ENCODE data around the gene HMGN2.

DNA sequence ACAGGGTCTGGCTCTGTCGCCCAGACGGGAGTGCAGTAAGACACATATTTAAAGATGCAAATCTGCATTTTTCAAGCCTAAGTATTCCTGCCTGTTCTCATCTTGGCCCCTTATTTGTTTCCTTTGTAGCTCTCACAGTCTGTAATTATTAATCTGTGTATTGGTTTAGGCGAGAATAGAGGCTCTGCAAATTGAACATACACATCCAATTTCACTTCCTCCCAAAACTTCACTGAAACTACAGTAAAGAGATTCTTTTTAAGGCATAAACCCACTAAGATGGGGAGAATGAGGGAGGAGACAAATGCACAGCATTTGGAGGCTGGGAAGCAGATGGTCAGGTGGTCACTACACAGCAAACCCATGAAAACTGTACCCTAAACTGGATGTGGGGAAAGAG is 21.0 kb downstream of the HMGN2 start:
- TF ChIP-seq, protein P1, sequence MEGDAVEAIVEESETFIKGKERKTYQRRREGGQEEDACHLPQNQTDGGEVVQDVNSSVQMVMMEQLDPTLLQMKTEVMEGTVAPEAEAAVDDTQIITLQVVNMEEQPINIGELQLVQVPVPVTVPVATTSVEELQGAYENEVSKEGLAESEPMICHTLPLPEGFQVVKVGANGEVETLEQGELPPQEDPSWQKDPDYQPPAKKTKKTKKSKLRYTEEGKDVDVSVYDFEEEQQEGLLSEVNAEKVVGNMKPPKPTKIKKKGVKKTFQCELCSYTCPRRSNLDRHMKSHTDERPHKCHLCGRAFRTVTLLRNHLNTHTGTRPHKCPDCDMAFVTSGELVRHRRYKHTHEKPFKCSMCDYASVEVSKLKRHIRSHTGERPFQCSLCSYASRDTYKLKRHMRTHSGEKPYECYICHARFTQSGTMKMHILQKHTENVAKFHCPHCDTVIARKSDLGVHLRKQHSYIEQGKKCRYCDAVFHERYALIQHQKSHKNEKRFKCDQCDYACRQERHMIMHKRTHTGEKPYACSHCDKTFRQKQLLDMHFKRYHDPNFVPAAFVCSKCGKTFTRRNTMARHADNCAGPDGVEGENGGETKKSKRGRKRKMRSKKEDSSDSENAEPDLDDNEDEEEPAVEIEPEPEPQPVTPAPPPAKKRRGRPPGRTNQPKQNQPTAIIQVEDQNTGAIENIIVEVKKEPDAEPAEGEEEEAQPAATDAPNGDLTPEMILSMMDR (conservative IDR thresholded peaks at IDR 0.05 in 1 of 2, IDR thresholded peaks at IDR 0.05 in 1 of 2; ENCODE audit: extremely low read depth in 1 of 2, insufficient read depth in 1 of 2, low read depth in 1 of 2, low read length in 2 of 2): no peak
- no peak for TF ChIP-seq EZH2 (IDR thresholded peaks at IDR 0.05; ENCODE audit: borderline replicate concordance, low read length)
